Stomach (tissue), 4 donors: ENCODE measurements around the gene PRKCG.

Experiments used
- POLR2A ChIP-seq, 4 donors: fragments of 450-650 bp; IDR thresholded peaks; one replicate each; pipeline ENCODE4 v1.6.1; 2016; ENCODE audit warnings: antibody characterized with exemption in 4 of 4, control low read depth in 2 of 4, mild to moderate bottlenecking in 1 of 4, moderate library complexity in 1 of 4
- POLR2AphosphoS5 ChIP-seq, 3 donors: sonication (generic); formaldehyde crosslinking; IDR thresholded peaks; one replicate each; pipeline ENCODE4 v1.6.1; 2016; ENCODE audit warnings: antibody characterized with exemption in 3 of 3
- TF ChIP-seq, protein P1 (sequence below), 7 experiments: fragments of 450-650 bp in 4 of 7; fragments of 200-600 bp in 3 of 7; sonication (generic) in 3 of 7; IDR thresholded peaks; one replicate each; pipeline ENCODE4 v1.5.1; 2016 to 2019; ENCODE audit warnings: antibody characterized with exemption in 7 of 7, control low read depth in 2 of 7, mild to moderate bottlenecking in 1 of 7

DNA sequence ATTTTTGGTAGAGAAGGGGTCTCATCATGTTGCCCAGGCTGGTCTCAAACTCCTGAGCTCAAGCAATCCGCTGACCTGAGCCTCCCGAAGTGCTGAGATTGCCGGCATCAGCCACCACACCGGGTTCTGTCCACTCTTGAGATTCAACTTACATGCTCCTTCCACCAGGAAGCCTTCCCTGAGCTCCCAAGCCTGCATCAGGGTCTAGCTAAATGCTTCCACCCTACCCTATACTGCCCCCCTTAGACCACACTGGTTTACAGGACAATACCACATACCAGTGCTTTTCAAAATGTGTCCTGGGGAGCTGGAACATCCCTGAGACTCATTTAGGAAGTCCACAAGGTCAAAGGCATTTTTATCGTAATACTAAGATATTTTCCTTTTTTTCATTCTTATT is 65.6 kb downstream of the PRKCG start:
- TF ChIP-seq, protein P1, sequence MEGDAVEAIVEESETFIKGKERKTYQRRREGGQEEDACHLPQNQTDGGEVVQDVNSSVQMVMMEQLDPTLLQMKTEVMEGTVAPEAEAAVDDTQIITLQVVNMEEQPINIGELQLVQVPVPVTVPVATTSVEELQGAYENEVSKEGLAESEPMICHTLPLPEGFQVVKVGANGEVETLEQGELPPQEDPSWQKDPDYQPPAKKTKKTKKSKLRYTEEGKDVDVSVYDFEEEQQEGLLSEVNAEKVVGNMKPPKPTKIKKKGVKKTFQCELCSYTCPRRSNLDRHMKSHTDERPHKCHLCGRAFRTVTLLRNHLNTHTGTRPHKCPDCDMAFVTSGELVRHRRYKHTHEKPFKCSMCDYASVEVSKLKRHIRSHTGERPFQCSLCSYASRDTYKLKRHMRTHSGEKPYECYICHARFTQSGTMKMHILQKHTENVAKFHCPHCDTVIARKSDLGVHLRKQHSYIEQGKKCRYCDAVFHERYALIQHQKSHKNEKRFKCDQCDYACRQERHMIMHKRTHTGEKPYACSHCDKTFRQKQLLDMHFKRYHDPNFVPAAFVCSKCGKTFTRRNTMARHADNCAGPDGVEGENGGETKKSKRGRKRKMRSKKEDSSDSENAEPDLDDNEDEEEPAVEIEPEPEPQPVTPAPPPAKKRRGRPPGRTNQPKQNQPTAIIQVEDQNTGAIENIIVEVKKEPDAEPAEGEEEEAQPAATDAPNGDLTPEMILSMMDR (IDR thresholded peaks at IDR 0.05): no peak
- TF ChIP-seq POLR2A (IDR thresholded peaks at IDR 0.05) (no peak), POLR2AphosphoS5 (IDR thresholded peaks at IDR 0.05) (no peak)
